HEK293 (cell line): ENCODE data around the gene KIF7.
"Not testable (repeated sequence)": the region's sequence is repeated elsewhere in the genome, so short reads cannot be mapped to it uniquely, and the experiment has no call there.

Experiments used
- CTCF ChIA-PET: fragments of 350-600 bp; formaldehyde crosslinking; extraction: SDS; loops from one replicate; lab custom pipeline; 2021; ENCODE audit warnings: antibody characterized with exemption; lab: Yijun Ruan, JAX
- POLR2A ChIA-PET: fragments of 300-600 bp; formaldehyde crosslinking; extraction: SDS; loops from one replicate; lab custom pipeline; 2020; ENCODE audit warnings: antibody characterized with exemption, inconsistent platforms; lab: Yijun Ruan, JAX
- H3K27ac ChIP-seq: fragments of 200-500 bp; sonication (Bioruptor generic); 2 replicates; pipeline ENCODE4 v1.5.1; 2014; ENCODE audit warnings: low read depth, low read length, control low read depth, inconsistent platforms; ENCODE audit errors: extremely low read depth
- H3K36me3 ChIP-seq, 2 experiments: fragments of 200-500 bp in 1 of 2; sonication (Bioruptor generic) in 1 of 2; 1 replicate in 1 of 2; 2 replicates in 1 of 2; pipeline ENCODE4 v1.5.1; 2014 to 2017; ENCODE audit warnings: inconsistent platforms in 2 of 2, low read length in 2 of 2; ENCODE audit not compliant: control insufficient read depth in 2 of 2, insufficient read depth in 1 of 2
- H3K4me1 ChIP-seq: fragments of 200-500 bp; sonication (Bioruptor generic); 2 replicates; pipeline ENCODE4 v1.5.1; 2014; ENCODE audit warnings: mild to moderate bottlenecking, low read length, inconsistent platforms; ENCODE audit not compliant: control insufficient read depth, insufficient read depth
- H3K4me3 ChIP-seq: 2 replicates; pipeline ENCODE4 v1.5.1; 2011; ENCODE audit warnings: low read depth, mild to moderate bottlenecking, control low read depth, low read length, moderate library complexity
- H3K9me3 ChIP-seq: fragments of 200-500 bp; sonication (Bioruptor generic); 2 replicates; pipeline ENCODE4 v1.5.1; 2014; ENCODE audit warnings: low read depth, low read length, inconsistent platforms; ENCODE audit not compliant: control insufficient read depth, insufficient read depth
- FEZF1 ChIP-seq: fragments of 450-650 bp; formaldehyde crosslinking; IDR thresholded peaks from 2 replicates; pipeline ENCODE4 v1.5.1; 2016; ENCODE audit warnings: missing biosample characterization, missing genetic modification characterization
- KLF10 ChIP-seq: fragments of 450-650 bp; IDR thresholded peaks from 2 replicates; pipeline ENCODE4 v1.5.1; 2018; ENCODE audit warnings: missing biosample characterization, mild to moderate bottlenecking, missing genetic modification characterization
- SP2 ChIP-seq: fragments of 450-650 bp; formaldehyde crosslinking; IDR thresholded peaks from 2 replicates; pipeline ENCODE4 v1.5.1; 2016; ENCODE audit warnings: missing biosample characterization, missing genetic modification characterization
- ZBTB8A ChIP-seq: fragments of 450-650 bp; formaldehyde crosslinking; IDR thresholded peaks from 2 replicates; pipeline ENCODE4 v1.5.1; 2016; ENCODE audit warnings: missing biosample characterization, missing genetic modification characterization
- ZNF2 ChIP-seq: fragments of 450-650 bp; formaldehyde crosslinking; IDR thresholded peaks from 2 replicates; pipeline ENCODE4 v1.5.1; 2016; ENCODE audit warnings: missing biosample characterization, missing genetic modification characterization
- ZNF24 ChIP-seq: fragments of 450-650 bp; formaldehyde crosslinking; IDR thresholded peaks from 2 replicates; pipeline ENCODE4 v1.5.1; 2016; ENCODE audit warnings: missing biosample characterization, missing genetic modification characterization
- ZNF391 ChIP-seq: fragments of 450-650 bp; formaldehyde crosslinking; IDR thresholded peaks from 2 replicates; pipeline ENCODE4 v1.5.1; 2016; ENCODE audit warnings: low read depth, missing biosample characterization, missing genetic modification characterization, borderline replicate concordance
- ZNF426 ChIP-seq: fragments of 450-650 bp; formaldehyde crosslinking; IDR thresholded peaks from 2 replicates; pipeline ENCODE4 v1.5.1; 2017; ENCODE audit warnings: missing biosample characterization, missing genetic modification characterization, mild to moderate bottlenecking, inconsistent platforms, moderate library complexity
- ZNF501 ChIP-seq: fragments of 450-650 bp; formaldehyde crosslinking; IDR thresholded peaks from 2 replicates; pipeline ENCODE4 v1.5.1; 2016; ENCODE audit warnings: missing biosample characterization, missing genetic modification characterization
- ZNF510 ChIP-seq: fragments of 450-650 bp; formaldehyde crosslinking; IDR thresholded peaks from 2 replicates; pipeline ENCODE4 v1.5.1; 2018; ENCODE audit warnings: mild to moderate bottlenecking, missing genetic modification characterization, missing biosample characterization; ENCODE audit not compliant: insufficient replicate concordance
- ZNF530 ChIP-seq: fragments of 450-650 bp; formaldehyde crosslinking; IDR thresholded peaks from 2 replicates; pipeline ENCODE4 v1.5.1; 2016; ENCODE audit warnings: low read depth, missing biosample characterization, missing genetic modification characterization
- ZNF626 ChIP-seq: fragments of 450-650 bp; sonication (Bioruptor Pico); formaldehyde crosslinking; IDR thresholded peaks from 2 replicates; pipeline ENCODE4 v1.5.1; 2018; ENCODE audit warnings: missing biosample characterization, missing genetic modification characterization, inconsistent platforms
- ZNF658 ChIP-seq: fragments of 450-650 bp; formaldehyde crosslinking; IDR thresholded peaks from 2 replicates; pipeline ENCODE4; 2016; ENCODE audit warnings: missing biosample characterization, missing genetic modification characterization
- ZNF785 ChIP-seq: fragments of 450-650 bp; formaldehyde crosslinking; IDR thresholded peaks from 2 replicates; pipeline ENCODE4 v1.5.1; 2016; ENCODE audit warnings: missing biosample characterization, missing genetic modification characterization
- ZNF792 ChIP-seq: fragments of 450-650 bp; formaldehyde crosslinking; IDR thresholded peaks from 2 replicates; pipeline ENCODE4 v1.5.1; 2016; ENCODE audit warnings: missing biosample characterization, missing genetic modification characterization
- TF ChIP-seq, protein P1 (sequence below): fragments of 450-650 bp; formaldehyde crosslinking; IDR thresholded peaks from 2 replicates; pipeline ENCODE4 v1.5.1; 2016; ENCODE audit warnings: missing biosample characterization, missing genetic modification characterization, borderline replicate concordance
- TF ChIP-seq, protein P2 (sequence below): fragments of 450-650 bp; formaldehyde crosslinking; IDR thresholded peaks from 2 replicates; pipeline ENCODE4 v1.5.1; 2016; ENCODE audit warnings: missing biosample characterization, missing genetic modification characterization
- TF ChIP-seq, protein P3 (sequence below): fragments of 450-650 bp; formaldehyde crosslinking; IDR thresholded peaks from 2 replicates; pipeline ENCODE4 v1.5.1; 2017; ENCODE audit warnings: missing biosample characterization, missing genetic modification characterization

The KIF7 gene

DNA sequence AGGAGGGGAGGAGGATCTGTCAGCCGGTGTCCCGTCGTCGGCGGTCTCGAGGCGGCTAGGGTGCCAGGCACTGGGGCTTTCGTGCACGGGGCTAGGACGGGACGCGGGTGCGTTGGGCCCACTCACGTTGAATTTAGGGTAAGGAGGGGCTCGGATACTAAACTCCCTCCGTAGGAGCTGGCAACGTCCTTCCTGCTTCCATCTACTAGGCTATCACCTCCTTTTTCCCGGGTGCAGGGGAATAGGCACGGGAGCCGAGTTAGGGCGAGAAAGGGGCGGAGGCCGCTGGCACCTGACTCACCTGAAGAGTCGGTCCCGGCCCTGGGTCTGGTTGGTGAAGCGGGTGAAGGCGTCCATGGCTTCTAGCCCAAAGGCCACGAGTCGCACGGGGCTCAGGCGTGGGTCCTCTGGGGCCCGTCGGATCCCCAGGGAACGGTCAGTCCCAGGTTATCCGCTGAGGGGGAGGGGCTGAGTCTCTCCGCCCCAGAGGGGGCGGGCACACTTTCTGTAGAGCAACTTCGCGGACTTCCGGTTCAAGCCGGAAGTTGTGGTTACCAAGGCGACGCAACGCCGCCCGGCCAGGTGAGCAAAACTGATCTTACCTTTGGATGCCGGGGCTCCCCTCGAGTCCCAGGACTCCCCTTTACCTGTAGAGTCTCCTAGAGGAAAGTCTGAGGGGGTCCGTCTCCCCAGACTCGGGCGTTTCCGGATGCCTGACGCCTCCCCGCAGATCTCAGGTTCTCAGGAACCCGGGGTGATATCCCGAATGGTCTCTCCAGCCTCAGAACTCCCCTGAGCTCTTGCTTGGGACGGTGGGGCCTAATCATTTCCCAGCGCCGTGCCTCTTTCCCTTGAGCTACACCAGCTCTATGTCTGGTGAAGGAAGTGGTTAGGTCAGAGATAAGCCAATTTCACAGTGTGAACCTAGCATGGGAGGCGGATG is 35.3 kb upstream of the KIF7 start, which contains the start of the genes PEX11A and WDR93 (continued):
- TF ChIP-seq, protein P1, sequence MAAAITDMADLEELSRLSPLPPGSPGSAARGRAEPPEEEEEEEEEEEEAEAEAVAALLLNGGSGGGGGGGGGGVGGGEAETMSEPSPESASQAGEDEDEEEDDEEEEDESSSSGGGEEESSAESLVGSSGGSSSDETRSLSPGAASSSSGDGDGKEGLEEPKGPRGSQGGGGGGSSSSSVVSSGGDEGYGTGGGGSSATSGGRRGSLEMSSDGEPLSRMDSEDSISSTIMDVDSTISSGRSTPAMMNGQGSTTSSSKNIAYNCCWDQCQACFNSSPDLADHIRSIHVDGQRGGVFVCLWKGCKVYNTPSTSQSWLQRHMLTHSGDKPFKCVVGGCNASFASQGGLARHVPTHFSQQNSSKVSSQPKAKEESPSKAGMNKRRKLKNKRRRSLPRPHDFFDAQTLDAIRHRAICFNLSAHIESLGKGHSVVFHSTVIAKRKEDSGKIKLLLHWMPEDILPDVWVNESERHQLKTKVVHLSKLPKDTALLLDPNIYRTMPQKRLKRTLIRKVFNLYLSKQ (tag by site-specific recombination) = no peak
- no peak for TF ChIP-seq ZNF626 (tag by site-specific recombination)
- no peak for TF ChIP-seq ZNF426 (tag by site-specific recombination)
- TF ChIP-seq, protein P2, sequence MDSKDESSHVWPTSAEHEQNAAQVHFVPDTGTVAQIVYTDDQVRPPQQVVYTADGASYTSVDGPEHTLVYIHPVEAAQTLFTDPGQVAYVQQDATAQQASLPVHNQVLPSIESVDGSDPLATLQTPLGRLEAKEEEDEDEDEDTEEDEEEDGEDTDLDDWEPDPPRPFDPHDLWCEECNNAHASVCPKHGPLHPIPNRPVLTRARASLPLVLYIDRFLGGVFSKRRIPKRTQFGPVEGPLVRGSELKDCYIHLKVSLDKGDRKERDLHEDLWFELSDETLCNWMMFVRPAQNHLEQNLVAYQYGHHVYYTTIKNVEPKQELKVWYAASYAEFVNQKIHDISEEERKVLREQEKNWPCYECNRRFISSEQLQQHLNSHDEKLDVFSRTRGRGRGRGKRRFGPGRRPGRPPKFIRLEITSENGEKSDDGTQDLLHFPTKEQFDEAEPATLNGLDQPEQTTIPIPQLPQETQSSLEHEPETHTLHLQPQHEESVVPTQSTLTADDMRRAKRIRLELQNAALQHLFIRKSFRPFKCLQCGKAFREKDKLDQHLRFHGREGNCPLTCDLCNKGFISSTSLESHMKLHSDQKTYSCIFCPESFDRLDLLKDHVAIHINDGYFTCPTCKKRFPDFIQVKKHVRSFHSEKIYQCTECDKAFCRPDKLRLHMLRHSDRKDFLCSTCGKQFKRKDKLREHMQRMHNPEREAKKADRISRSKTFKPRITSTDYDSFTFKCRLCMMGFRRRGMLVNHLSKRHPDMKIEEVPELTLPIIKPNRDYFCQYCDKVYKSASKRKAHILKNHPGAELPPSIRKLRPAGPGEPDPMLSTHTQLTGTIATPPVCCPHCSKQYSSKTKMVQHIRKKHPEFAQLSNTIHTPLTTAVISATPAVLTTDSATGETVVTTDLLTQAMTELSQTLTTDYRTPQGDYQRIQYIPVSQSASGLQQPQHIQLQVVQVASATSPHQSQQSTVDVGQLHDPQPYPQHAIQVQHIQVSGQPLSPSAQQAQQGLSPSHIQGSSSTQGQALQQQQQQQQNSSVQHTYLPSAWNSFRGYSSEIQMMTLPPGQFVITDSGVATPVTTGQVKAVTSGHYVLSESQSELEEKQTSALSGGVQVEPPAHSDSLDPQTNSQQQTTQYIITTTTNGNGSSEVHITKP (tag by site-specific recombination) = peak; percentile 86
- TF ChIP-seq ZNF510 = no peak
- peak; percentile 61; the same call in 1 of the 2 replicates for TF ChIP-seq ZNF24 (tag by site-specific recombination)
- TF ChIP-seq ZNF2 (tag by site-specific recombination) = peak; percentile 61; the same call in 1 of the 2 replicates
- TF ChIP-seq ZNF530 = no peak
- TF ChIP-seq ZNF785 (tag by site-specific recombination) = no peak
- TF ChIP-seq ZNF792 (tag by site-specific recombination) = no peak
- no peak for TF ChIP-seq FEZF1 (tag by site-specific recombination)
- TF ChIP-seq ZNF501 (tag by site-specific recombination) = peak; percentile 77
- peak; percentile 89 for TF ChIP-seq SP2 (tag by site-specific recombination)
- peak; percentile 97 for TF ChIP-seq ZBTB8A (tag by site-specific recombination)
- no peak for TF ChIP-seq ZNF391 (tag by site-specific recombination)
- TF ChIP-seq, protein P3, sequence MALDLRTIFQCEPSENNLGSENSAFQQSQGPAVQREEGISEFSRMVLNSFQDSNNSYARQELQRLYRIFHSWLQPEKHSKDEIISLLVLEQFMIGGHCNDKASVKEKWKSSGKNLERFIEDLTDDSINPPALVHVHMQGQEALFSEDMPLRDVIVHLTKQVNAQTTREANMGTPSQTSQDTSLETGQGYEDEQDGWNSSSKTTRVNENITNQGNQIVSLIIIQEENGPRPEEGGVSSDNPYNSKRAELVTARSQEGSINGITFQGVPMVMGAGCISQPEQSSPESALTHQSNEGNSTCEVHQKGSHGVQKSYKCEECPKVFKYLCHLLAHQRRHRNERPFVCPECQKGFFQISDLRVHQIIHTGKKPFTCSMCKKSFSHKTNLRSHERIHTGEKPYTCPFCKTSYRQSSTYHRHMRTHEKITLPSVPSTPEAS (tag by site-specific recombination) = no peak
- peak; percentile 60; the same call in 1 of the 2 replicates for TF ChIP-seq KLF10 (tag by site-specific recombination)
- TF ChIP-seq ZNF658 (tag by site-specific recombination) = no peak

DNA sequence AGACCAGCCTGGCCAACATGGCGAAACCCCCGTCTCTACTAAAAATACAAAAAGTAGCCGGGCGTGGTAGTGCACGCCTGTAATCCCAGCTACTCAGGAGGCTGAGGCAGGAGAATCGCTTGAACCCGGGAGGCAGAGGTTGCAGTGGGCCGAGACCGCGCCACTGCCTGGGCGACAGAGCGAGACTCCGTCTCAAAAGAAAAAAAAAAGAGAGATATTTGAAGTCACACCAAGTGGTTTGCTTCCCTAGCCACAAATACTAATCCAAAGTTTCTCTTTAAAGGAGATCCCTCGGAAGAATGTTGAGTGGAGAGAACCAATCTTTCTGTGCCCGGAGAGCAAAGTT is 34.6 kb upstream of the KIF7 start:
- CTCF ChIA-PET = interaction anchor here (0.5 to 1.6 kb wide), 3 partner anchors 17 to 398 kb away, joined by 3 to 10 read pairs (median 7); no protein-coding TSS in a partner anchor
- POLR2A ChIA-PET = interaction anchor here (1.1 kb wide), 1 partner anchor 8 kb away, joined by 3 read pairs; no protein-coding TSS in a partner anchor
- peaks cover 2 to 11% of the 10 kb centered on the region in 2 experiments; a peak in 2 of 3 replicates for H3K36me3 ChIP-seq
- peak overlapping the region; percentile 58; the same call in 1 of the 2 replicates for H3K27ac ChIP-seq
- not testable (repeated sequence) for H3K9me3 ChIP-seq, H3K4me1 ChIP-seq
- peak overlapping the region; percentile 91 for H3K4me3 ChIP-seq
